HG03460 (cell line): ENCODE measurements around the gene FIBP.
A peak's percentile ranks its signal among the peaks of the same experiment; 100 is the strongest.
"Not testable (repeated sequence)": the region's sequence is repeated elsewhere in the genome, so short reads cannot be mapped to it uniquely, and the experiment has no call there.

Experiments
- ATAC-seq: cut with Tn5 transposase; IDR thresholded peaks from one replicate; pipeline ENCODE4 v1.9.1; 2021; ENCODE audit not compliant: unreplicated experiment

Gene FIBP

DNA sequence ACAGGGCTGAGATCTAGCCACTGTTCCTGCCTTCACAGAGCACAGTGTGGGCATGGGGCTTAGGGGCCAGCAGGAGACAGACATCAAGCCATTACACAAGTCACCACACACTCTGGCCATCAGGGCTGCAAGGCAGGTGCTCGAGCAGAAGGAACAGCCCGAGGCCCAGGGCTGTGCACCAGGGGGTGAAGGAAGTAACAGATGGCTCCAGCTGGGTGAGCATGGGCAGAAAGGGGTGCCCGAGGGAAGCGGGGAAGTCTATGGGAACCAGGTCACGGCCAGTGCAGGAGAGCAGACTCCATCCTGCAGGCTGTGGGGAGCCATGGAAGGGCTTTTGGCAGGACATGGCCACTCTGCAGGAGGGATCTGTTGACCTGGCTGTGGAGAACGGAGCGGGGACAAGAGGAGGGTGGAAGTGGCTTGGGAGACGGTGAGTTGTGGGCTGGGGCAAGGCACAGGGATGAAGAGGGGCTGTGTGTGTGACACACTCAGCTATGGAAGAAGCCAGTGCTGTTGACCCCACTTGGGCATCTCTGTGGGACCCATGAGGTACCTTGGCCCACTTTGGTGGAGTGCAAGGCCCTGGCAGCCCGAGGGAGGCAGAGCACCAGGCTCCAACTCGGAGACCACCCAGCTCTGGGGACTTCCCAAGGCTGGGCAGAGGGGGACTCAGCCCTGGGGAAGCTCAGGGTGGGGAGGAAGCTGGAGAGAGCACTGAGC lies 27.0 kb upstream of the FIBP start:
- no peak for ATAC-seq

- ATAC-seq = no peak
Measured at GRCh38 chr11:65912845-65913244, 24.6 kb upstream of the FIBP start.

GRCh38 chr11:65911682-65912568 lies 23.7 kb upstream of the FIBP start:
- ATAC-seq = no peak

DNA sequence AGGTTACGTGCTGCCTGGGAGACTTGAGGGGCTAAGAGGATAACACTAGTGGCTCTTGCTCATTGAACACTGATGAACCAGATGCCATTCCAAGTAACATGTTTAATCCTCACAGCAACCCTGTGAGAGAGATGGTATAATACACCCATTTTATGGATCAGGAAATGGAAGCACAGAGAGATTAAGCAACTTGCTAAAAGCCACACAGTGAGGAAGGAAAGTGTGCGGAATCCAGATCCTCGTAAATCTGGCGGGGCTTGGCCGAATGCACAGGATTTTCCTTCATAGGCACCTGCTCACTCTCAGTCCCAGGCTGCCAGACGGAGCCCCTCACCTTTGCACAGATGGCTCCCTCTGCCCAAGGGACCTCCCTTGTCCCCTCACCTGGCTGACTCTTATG lies 19.6 kb upstream of the FIBP start:
- ATAC-seq = no peak

DNA sequence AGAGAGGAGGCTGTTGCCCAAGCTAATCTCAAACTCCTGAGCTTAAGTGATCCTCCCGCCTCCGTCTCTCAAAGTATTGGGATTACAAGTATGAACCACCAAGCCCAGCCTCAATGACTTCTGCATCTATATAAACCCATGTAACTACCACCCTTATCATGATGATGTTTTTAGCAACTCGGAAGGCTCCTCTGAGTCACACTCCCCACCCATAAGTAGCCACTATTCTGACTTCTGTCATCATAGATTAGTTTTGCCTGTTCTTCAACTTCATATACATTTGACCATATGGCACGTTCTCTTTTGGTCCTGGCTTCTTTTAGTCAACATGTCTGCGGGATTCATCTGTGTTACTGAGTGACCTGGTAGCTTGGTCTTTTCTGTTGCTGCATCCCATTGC lies 18.3 kb upstream of the FIBP start:
- ATAC-seq = no peak

GRCh38 chr11:65903715-65904114 lies 15.4 kb upstream of the FIBP start:
- ATAC-seq = no peak

DNA sequence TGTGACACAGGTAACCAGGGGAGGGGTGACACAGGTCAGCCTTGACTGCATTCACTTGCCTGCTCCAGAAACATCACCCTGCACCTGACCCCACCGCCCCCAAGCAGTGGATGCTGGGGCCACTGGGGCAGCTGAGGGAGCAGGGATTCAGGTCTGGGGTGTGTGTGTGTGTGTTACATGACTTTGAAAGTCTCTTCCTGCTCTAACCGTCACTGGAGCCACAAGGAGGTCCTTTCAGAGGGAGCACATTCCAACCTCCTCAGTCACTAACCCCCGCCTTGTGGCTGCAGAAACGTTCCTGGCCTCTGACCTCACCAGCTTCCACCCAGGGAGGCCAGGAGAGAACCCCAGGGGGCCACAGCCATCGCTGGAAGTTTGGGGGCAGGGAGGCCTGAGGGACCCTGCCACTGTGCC lies 14.8 kb upstream of the FIBP start:
- no peak for ATAC-seq

DNA sequence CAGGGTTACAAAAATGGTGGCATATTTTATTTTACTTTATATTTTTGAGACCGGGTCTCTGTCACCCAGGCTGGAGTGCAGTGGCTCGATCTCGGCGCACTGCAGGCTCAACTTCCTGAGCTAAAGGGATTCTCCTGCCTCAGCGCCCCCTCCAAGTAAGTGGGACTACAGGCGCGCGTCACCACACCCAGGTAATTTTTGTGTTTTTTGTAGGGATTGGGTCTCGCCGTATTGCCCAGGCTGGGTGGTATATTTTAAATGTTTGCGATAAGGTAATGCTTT lies 12.6 kb upstream of the FIBP start:
- ATAC-seq = no peak

GRCh38 chr11:65900125-65900898 lies 12.0 kb upstream of the FIBP start, which contains the start of gene FOSL1:
Gene FOSL1 (minus strand): TSS chr11:65900388. CDS start chr11:65900339, 49 bp downstream.
- ATAC-seq = peak; percentile 76

- no peak for ATAC-seq
Measured at GRCh38 chr11:65899356-65900124, 11.3 kb upstream of the FIBP start.

DNA sequence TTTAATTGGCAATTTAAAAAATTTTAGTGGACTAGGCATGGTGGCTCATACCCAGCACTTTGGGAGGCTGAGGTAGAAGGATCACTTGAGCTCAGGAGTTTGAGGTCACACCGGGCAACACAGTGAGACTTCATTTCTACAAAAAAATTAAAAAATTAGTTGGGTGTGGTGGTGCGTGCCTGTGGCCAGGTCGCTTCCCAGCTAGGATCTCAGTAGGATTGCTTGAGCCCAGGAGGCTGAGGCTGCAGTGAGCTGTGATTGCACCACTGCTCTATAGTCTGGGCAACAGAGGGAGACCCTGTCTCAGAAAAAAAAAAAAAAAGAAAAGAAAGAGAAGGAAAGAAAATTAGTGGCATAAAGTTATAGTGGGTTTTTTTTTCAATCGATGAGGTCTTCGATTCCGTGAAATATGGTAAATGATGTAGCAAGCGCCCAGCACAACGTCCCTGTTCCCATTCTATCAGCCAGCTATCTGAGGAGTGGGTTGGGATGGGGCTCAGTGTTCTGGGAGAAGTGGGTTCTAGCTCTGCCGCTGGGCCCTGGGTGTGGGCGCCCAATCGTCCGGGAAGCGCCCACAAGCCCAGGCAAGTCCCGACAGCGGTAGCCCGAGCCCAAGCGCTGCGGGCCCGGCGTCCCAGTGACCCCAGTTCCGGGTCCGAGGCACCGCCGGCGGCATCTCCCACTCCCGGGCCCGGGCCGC lies 10.5 kb upstream of the FIBP start:
- ATAC-seq = no peak

DNA sequence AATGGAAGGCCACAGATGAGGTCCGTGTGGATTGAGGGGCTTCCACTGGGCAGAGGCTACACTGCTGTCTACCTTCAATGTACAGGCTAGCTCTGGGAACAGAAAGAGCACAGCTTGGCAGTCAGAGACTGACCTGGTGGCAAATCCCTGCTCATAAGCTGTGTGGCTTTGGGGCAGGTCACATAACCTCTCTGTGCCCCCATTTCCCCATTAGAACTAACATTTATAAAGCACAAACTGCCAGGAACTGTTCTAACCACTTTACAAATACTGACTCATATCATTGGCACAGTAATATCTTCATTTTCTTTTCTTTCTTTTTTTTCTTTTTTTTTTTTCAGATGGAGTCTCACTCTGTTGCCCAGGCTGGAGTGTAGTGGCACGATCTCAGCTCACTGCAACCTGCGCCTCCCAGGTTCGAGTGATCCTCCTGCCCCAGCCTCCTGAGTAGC lies 8.8 kb upstream of the FIBP start:
- ATAC-seq = no peak

GRCh38 chr11:65896034-65896999 lies 8.0 kb upstream of the FIBP start:
- no peak for ATAC-seq

- ATAC-seq = no peak
Measured at GRCh38 chr11:65895482-65895981, 7.3 kb upstream of the FIBP start.

DNA sequence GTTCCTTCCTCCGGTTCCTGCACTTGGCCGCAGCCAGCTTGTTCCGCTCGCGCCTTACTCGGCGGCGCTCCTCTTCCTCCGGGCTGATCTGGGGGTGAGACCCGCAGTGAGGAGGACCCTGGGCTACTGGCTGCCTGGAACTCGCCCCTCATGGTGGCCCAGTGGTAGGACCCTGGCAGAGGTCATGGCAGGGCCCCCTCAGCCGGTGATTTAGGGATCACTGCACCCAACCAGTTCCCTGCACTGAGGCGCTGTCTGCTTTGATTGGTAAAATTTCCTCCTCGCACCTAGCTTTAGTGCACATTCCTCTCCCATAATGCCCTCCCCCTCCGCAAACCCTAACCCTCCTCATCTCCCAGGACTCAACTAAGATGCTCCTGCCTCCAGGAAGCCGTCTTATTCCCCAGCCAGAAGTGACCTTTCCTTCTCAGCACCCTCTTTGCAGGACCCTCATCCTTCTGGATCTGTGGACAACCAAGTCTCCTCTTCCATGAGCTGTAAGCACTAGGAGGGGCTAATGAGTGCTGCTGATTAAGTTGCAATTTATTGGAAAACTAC lies 5.8 kb upstream of the FIBP start:
- ATAC-seq = no peak

- no peak for ATAC-seq
Measured at GRCh38 chr11:65892661-65893317, 4.5 kb upstream of the FIBP start.

DNA sequence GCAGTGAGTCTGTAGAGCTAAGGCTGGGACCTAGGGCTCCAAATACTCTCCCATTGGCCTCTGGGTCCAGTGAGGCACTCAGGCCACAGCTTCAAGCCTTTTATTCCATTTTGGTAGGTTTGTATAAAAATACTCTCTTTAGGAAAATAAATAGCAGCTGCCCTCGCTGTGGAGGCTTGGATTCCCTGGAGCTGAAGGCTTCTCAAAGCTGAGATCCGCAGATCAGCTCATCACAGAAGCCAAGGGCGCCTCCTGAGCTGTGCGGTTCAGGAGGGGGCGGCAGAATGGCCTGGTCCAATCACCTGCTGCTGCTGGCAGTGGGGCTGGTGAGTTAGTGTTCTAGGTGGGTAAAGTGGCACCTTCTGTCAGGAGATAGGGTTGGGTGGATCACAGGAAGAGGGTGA lies 3.9 kb upstream of the FIBP start:
- ATAC-seq = not testable (repeated sequence)
